Erythroblast (primary cell): Measurements from ENCODE around the gene ZSWIM3.
"Not testable (repeated sequence)": the region's sequence is repeated elsewhere in the genome, so short reads cannot be mapped to it uniquely, and the experiment has no call there.

Experiments
- DNase-seq, 2 experiments: peaks; one replicate each; lab custom pipeline; 2025; lab: John Stamatoyannopoulos, UW
- GATA1 ChIP-seq: IDR thresholded peaks from 2 replicates; pipeline ENCODE4 v1.6.1; 2011; ENCODE audit warnings: low read depth, mild to moderate bottlenecking, control low read depth, low read length, moderate library complexity
- POLR2A ChIP-seq: IDR thresholded peaks from 2 replicates; pipeline ENCODE4 v1.6.1; 2011; ENCODE audit warnings: mild to moderate bottlenecking, low read length

ZSWIM3 gene

GRCh38 chr20:45897289-45897688 lies 39.9 kb downstream of the ZSWIM3 start:
- DNase-seq = no peak
- TF ChIP-seq GATA1 (no peak), POLR2A (no peak)

DNA sequence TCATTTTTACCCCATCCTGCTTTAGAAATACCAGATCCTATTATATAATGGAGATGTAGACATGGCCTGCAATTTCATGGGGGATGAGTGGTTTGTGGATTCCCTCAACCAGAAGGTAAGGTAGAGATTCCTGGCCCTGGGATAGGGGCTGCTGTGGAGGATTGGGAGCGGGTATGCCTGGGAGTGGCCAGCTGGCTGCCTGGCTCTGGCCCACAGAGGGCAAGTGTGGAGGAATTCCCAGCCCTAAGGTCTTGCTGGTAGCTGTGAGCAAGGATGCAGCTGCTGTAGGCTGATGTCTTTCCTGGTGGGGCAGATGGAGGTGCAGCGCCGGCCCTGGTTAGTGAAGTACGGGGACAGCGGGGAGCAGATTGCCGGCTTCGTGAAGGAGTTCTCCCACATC lies 40.3 kb downstream of the ZSWIM3 start:
- no peak for DNase-seq
- no peak for TF ChIP-seq GATA1

DNA sequence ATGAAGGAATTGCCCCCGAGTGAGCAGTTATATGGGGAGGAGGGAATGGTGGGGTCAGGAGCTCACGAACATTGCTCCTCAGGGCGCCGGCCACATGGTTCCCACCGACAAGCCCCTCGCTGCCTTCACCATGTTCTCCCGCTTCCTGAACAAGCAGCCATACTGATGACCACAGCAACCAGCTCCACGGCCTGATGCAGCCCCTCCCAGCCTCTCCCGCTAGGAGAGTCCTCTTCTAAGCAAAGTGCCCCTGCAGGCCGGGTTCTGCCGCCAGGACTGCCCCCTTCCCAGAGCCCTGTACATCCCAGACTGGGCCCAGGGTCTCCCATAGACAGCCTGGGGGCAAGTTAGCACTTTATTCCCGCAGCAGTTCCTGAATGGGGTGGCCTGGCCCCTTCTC lies 40.9 kb downstream of the ZSWIM3 start:
- TF ChIP-seq GATA1 (no peak), POLR2A (no peak)
- no peak for DNase-seq

GRCh38 chr20:45899046-45899835 lies 41.8 kb downstream of the ZSWIM3 start:
- no peak for TF ChIP-seq GATA1
- no peak for DNase-seq

- not testable (repeated sequence) for DNase-seq
Observed at GRCh38 chr20:45901332-45901731, 43.9 kb downstream of the ZSWIM3 start.

DNA sequence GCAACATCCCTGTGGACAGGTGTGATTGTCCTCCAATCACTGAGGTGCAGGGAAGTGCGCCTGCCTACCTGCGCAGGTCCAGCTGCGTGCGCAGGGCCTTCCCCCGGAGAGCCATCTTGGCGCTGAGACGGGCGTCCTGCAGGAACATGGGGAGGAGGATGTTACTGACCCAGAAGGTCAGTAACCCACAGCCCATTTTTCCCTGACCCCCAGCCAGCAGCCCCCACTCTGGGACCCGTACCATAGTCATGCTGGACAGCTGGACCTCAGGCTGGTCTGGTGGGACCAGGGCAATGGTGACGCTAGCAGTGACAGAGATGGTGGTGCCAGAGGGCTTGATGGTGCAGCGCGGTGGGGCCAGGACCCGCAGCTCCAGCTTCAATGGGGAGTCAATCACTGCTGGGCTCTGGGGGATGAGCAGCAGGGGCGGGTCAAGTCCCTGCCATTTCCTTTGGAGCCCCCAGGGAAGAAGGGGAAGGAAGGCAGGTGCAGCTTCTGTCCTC lies 44.8 kb downstream of the ZSWIM3 start:
- no peak for DNase-seq
- TF ChIP-seq POLR2A (no peak), GATA1 (no peak)

GRCh38 chr20:45904583-45905504 lies 47.4 kb downstream of the ZSWIM3 start:
- no peak for DNase-seq
- TF ChIP-seq GATA1 (no peak), POLR2A (no peak)

DNA sequence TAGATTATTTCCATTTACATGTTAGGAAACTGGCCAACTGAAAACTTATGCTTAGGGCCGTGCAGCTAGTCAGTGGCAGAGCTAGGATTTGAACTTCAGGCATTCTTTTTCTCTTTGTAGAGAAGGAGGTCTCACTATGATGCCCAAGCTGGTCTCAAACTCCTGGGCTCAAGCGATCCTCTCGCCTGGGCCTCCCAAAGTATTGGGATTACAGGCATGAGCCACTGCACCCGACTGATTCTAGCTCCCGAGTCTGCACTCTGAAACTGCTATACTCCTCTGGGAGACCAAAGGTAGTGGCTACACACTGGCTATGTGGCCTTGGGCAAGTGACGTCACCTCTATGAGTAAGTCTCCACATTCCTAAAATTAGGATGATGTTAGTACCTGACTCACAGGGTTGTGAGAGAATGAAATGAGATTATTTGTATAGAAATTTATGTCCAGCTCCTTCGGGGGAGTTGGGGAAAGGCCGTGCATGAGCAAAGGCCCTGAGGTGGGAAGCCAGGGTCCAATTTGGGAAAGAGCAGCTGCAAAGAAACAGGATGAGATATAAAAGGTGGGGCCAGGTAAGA lies 48.2 kb downstream of the ZSWIM3 start:
- TF ChIP-seq POLR2A = no peak
- TF ChIP-seq GATA1 = no peak
- peak in 1 of 2 experiments; percentile 20 for DNase-seq

- TF ChIP-seq GATA1 (no peak), POLR2A (no peak)
- no peak for DNase-seq
Observed at GRCh38 chr20:45907219-45907948, 50.0 kb downstream of the ZSWIM3 start.

DNA sequence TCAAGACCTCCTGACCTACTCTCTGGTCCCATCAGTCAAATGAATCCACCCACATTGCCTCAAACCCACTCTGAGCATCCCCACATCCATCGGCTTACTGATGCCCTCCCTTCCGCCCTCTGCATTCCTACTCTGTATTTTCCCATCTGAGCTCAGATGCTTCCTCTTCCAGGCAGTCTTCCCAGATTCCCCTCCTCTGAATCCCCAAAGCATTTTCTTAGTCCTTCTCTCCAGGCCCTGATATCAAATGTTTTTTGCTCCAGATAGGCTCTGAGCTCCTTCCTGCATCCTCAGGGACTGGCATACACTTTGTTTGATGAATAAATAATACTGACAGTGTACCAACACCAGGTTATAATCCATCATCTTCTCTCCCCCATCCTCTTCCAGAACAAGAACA lies 50.7 kb downstream of the ZSWIM3 start:
- TF ChIP-seq POLR2A (no peak), GATA1 (no peak)
- DNase-seq = no peak

GRCh38 chr20:45909336-45909808 lies 52.0 kb downstream of the ZSWIM3 start:
- TF ChIP-seq GATA1 = no peak
- no peak for TF ChIP-seq POLR2A
- no peak for DNase-seq

DNA sequence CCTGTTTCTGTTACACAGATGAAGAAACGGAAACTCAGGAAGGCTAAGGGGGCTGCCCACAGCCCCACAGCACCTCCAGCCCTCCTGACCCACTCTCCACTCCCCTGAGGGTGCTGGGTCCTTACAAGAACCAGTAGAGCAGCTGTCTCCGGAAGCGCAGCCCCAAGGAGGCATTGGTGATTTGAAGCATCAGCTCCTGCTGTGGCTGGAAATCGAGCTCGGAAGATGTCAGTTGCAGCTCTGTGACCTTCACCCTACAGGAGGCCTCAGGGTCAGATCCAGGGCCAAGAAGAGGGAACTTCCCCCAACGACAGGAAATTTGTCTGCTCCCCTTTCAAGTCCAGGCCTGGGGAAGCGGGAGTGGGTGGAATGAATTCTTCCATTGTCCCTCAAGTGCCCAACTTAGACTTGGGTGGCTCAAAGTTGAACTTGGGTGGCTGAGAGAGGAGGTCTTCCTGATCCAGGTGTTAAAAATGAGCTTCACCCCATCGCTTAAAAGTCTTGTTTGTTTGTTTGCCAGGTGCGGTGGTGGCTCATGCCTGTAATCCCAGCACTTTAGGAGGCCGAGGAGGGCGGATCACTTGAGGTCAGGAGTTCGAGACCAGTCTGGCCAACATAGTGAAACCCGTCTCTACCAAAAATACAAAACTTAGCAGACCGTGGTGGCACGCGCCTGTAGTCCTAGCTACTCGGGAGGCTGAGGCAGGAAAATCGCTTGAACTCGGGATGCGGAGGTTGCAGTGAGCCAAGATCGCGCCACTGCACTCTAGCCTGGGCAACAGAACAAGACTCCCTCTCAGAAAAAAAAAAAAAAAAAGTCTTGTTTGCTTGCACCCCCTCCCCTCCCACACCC lies 52.6 kb downstream of the ZSWIM3 start:
- TF ChIP-seq POLR2A (no peak), GATA1 (no peak)
- peak in 1 of 2 experiments; percentile 30 for DNase-seq
